A549 treated with AZD2906 at 1 μM for 4 hours (cell line): Measurements from ENCODE around the gene PAPOLA. TPM values are rescaled to one million over a fixed set of nuclear protein-coding genes. Genes with fewer than 3 reads are reported as not detected.

Experiments
- total RNA-seq: library from RNA; stranded (reverse); fragments of 200-300 nt; extraction: Qiagen RNA extraction; gene quantifications from 5 replicates; pipeline ENCODE4 v1.2.3, GENCODE V29; 2022

PAPOLA gene
- 73.2 to 83.8 TPM (median 81.2 TPM) in 5 replicates for total RNA-seq

GRCh38 chr14:96501740-96502620 lies at the start of gene PAPOLA:
TSS of gene PAPOLA (plus strand) at chr14:96502382. CDS start at chr14:96502593, 211 bp downstream.

Other genes starting within 250 kb of the PAPOLA start
- 0.25 to 0.62 TPM (median 0.34 TPM) in 5 replicates for gene BDKRB1, start 246.2 kb upstream of the PAPOLA start, total RNA-seq
- 5.8 to 10.0 TPM (median 7.4 TPM) in 5 replicates for gene ATG2B, start 139.0 kb upstream of the PAPOLA start, total RNA-seq
- 18.3 to 24.4 TPM (median 21.2 TPM) in 5 replicates for gene GSKIP, start 138.9 kb upstream of the PAPOLA start, total RNA-seq
- gene AK7, start 110.3 kb upstream of the PAPOLA start, total RNA-seq = 1.7 to 2.8 TPM (median 2.6 TPM) in 5 replicates